ENCODE data around the gene SHH. TPM values are rescaled to one million over a fixed set of nuclear protein-coding genes. Genes with fewer than 3 reads are reported as not detected.
A peak's percentile ranks its signal among the peaks of the same experiment; 100 is the strongest.

SHH gene
- total and polyA plus RNA-seq, 2 donors (not counting 1 experiment from before 2014, with no cell fraction given) = under 0.01 TPM; not detected in 1

GRCh38 chr7:155770241-155770640, 42.0 kb downstream of the SHH start:
- Histone ChIP-seq H4K20me1 (ENCODE audit: control insufficient read depth, extremely low read depth, insufficient read depth, low read length) (no peaks in the 10 kb centered on the region), H3K9me3 (ENCODE audit: control insufficient read depth, insufficient read depth, low read depth, low read length) (no peaks in the 10 kb centered on the region), H3K27ac (ENCODE audit: insufficient read depth, low read length) (no peak overlapping the region), H3K79me2 (ENCODE audit: control insufficient read depth, insufficient read depth, low read length) (no peaks in the 10 kb centered on the region), H2AFZ (ENCODE audit: low read length) (no peak overlapping the region), H3K4me2 (ENCODE audit: extremely low read depth, insufficient read depth, low read length) (no peak overlapping the region), H3K9ac (ENCODE audit: insufficient read depth, low read length) (no peak overlapping the region), H3K27me3 (ENCODE audit: control insufficient read depth, insufficient read depth, low read length) (no peaks in the 10 kb centered on the region), H3K4me1 (ENCODE audit: control insufficient read depth, extremely low read depth, insufficient read depth, low read length) (no peaks in the 10 kb centered on the region), H3K36me3 (ENCODE audit: control insufficient read depth, insufficient read depth, low read length) (peaks cover 18% of the 10 kb centered on the region), H3K4me3 (replicated peaks in 1 of 4; ENCODE audit: control extremely low read depth in 1 of 4, insufficient read depth in 1 of 4, low read depth in 3 of 4, low read length in 4 of 4) (no peak overlapping the region)
- TF ChIP-seq CTCF (conservative IDR thresholded peaks at IDR 0.05 in 1 of 2, IDR thresholded peaks at IDR 0.05 in 1 of 2; ENCODE audit: low read depth in 1 of 2, low read length in 2 of 2) (no peak), EZH2 (IDR thresholded peaks at IDR 0.05; ENCODE audit: low read length, missing control alignments) (no peak)
- no peak for DNase-seq (ENCODE audit: low read depth in 2 of 2)

- Histone ChIP-seq H3K27ac (ENCODE audit: insufficient read depth, low read length) (no peak overlapping the region), H3K4me2 (ENCODE audit: extremely low read depth, insufficient read depth, low read length) (no peak overlapping the region), H3K9me3 (ENCODE audit: control insufficient read depth, insufficient read depth, low read depth, low read length) (no peaks in the 10 kb centered on the region), H3K36me3 (ENCODE audit: control insufficient read depth, insufficient read depth, low read length) (peaks cover 18% of the 10 kb centered on the region), H4K20me1 (ENCODE audit: control insufficient read depth, extremely low read depth, insufficient read depth, low read length) (no peaks in the 10 kb centered on the region), H3K79me2 (ENCODE audit: control insufficient read depth, insufficient read depth, low read length) (no peaks in the 10 kb centered on the region), H3K4me3 (replicated peaks in 1 of 4; ENCODE audit: control extremely low read depth in 1 of 4, insufficient read depth in 1 of 4, low read depth in 3 of 4, low read length in 4 of 4) (no peak overlapping the region), H2AFZ (ENCODE audit: low read length) (no peak overlapping the region), H3K4me1 (ENCODE audit: control insufficient read depth, extremely low read depth, insufficient read depth, low read length) (no peaks in the 10 kb centered on the region), H3K27me3 (ENCODE audit: control insufficient read depth, insufficient read depth, low read length) (no peaks in the 10 kb centered on the region), H3K9ac (ENCODE audit: insufficient read depth, low read length) (no peak overlapping the region)
- no peak for TF ChIP-seq CTCF (conservative IDR thresholded peaks at IDR 0.05 in 1 of 2, IDR thresholded peaks at IDR 0.05 in 1 of 2; ENCODE audit: low read depth in 1 of 2, low read length in 2 of 2)
- no peak for TF ChIP-seq EZH2 (IDR thresholded peaks at IDR 0.05; ENCODE audit: low read length, missing control alignments)
- DNase-seq (ENCODE audit: low read depth in 2 of 2) = peak in 1 of 2 donors; percentile 31
These were observed 42.6 kb downstream of the SHH start for GRCh38 chr7:155769701-155770100.

- H3K4me2 ChIP-seq (ENCODE audit: extremely low read depth, insufficient read depth, low read length) = no peak overlapping the region
- no peaks in the 10 kb centered on the region for H3K4me1 ChIP-seq (ENCODE audit: control insufficient read depth, extremely low read depth, insufficient read depth, low read length)
- peaks cover 7% of the 10 kb centered on the region for H3K79me2 ChIP-seq (ENCODE audit: control insufficient read depth, insufficient read depth, low read length)
- peaks cover 16% of the 10 kb centered on the region for H3K36me3 ChIP-seq (ENCODE audit: control insufficient read depth, insufficient read depth, low read length)
- no peak overlapping the region for H3K4me3 ChIP-seq (replicated peaks in 1 of 4; ENCODE audit: control extremely low read depth in 1 of 4, insufficient read depth in 1 of 4, low read depth in 3 of 4, low read length in 4 of 4)
- H3K9me3 ChIP-seq (ENCODE audit: control insufficient read depth, insufficient read depth, low read depth, low read length) = no peaks in the 10 kb centered on the region
- H3K27me3 ChIP-seq (ENCODE audit: control insufficient read depth, insufficient read depth, low read length) = no peaks in the 10 kb centered on the region
- TF ChIP-seq EZH2 (IDR thresholded peaks at IDR 0.05; ENCODE audit: low read length, missing control alignments) = no peak
- peak in 1 of 2 donors; percentile 17 for TF ChIP-seq CTCF (conservative IDR thresholded peaks at IDR 0.05 in 1 of 2, IDR thresholded peaks at IDR 0.05 in 1 of 2; ENCODE audit: low read depth in 1 of 2, low read length in 2 of 2)
- H2AFZ ChIP-seq (ENCODE audit: low read length) = no peak overlapping the region
- no peak overlapping the region for H3K9ac ChIP-seq (ENCODE audit: insufficient read depth, low read length)
- H3K27ac ChIP-seq (ENCODE audit: insufficient read depth, low read length) = no peak overlapping the region
- H4K20me1 ChIP-seq (ENCODE audit: control insufficient read depth, extremely low read depth, insufficient read depth, low read length) = no peaks in the 10 kb centered on the region
- no peak for DNase-seq (ENCODE audit: low read depth in 2 of 2)
These were observed 45.0 kb downstream of the SHH start for GRCh38 chr7:155766966-155767916.
